HG02759 (cell line): ENCODE results near the gene TMEM114.
"Not testable (repeated sequence)": the region's sequence is repeated elsewhere in the genome, so short reads cannot be mapped to it uniquely, and the experiment has no call there.

Experiments used
- ATAC-seq: cut with Tn5 transposase; IDR thresholded peaks from one replicate; pipeline ENCODE4 v1.9.1; 2021; ENCODE audit warnings: mild to moderate bottlenecking, moderate library complexity; ENCODE audit not compliant: unreplicated experiment

The TMEM114 gene

DNA sequence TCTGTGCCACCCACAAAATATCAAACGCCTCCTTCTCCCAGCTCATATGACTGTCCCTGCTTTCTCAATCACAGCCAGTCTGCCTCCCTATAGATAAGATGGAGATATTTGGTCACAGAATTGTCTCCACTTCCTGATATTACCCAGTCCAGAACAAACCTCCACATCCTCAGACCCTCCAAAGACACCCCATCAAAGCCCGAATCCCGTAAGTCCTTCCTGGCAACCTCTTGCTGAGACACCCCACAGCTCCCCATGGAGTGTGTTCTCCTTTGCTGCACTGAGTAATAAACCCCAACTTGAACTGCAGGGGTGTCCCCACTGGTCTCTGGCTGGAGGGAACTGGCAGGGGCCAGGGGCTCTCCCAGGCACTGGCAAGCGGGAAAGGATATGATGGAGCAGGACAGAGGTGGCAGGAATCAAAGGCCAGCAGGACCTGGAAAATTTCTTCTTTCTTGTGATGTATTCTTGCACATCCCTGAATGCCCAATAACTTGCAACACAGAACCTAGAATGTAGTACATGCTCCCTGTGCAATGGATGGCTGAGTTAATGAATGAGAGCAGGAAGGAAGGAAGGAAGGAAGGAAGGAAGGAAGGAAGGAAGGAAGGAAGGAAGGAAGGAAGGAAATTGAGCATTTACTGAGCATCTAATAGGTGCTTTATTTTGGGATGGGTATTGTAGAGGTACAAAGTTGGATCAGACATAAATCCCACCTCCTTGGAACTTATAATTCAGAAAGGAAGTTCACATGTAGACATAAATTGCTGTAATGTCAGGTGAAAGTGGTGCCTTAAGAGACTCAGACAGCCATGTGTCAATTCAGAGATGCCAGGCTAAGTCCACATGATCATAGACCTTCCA, 13.9 kb downstream of the TMEM114 start:
- ATAC-seq: no peak

DNA sequence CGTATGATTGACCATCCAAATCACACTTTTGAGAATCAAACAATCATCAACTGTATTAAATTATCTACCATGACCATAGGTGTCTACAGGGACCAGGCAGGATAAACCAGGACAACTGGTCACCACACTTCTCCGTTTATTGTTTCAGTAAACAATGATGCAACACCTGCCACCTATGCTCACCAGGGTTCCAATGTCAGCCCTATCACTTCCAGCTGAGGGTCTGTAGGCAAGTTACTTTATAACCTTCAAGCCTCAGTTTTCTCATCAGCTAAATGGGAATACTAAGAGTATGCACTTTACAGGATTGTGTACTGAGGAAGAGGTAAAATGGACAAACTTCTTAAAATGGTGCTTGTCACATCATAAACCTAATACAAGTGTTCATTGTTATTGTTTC, 14.9 kb downstream of the TMEM114 start:
- no peak for ATAC-seq

DNA sequence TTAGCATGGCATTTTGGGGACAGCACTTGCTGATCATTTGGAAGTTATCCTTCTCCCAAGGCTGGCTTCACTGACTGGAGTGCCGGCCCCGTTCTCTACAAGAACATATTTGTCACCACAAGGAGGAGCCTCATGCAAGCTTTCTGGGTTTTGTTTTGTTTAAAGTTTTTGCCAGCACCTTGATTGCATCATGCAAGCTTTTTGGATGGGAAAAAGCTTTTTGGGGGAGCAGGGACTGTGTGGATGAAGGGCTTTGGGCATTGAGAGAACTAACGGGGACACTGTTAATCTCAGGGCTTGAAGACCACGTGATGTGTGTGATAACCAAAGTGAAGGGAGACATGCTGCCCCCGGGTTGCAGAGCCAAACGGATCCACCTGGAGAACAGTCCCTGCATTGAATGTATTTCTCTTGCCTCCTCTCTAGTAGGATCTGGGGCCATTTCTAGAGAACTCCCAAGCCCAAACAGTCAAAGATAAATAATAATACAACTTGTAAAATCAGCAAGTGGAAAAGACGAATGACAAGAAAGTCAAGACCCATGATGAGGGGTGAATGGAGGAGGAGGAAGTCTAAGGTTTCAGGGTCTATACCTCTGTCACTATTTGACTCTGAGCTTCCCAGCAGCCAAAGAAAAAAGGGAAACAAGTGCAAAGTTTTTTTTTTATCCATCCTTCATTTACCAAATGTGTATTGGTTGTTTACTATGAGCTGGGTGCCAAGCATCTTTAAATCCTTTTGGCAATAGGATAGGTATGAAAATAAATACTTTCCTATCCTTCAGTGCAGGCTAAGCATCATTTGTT, 17.2 kb downstream of the TMEM114 start:
- no peak for ATAC-seq

DNA sequence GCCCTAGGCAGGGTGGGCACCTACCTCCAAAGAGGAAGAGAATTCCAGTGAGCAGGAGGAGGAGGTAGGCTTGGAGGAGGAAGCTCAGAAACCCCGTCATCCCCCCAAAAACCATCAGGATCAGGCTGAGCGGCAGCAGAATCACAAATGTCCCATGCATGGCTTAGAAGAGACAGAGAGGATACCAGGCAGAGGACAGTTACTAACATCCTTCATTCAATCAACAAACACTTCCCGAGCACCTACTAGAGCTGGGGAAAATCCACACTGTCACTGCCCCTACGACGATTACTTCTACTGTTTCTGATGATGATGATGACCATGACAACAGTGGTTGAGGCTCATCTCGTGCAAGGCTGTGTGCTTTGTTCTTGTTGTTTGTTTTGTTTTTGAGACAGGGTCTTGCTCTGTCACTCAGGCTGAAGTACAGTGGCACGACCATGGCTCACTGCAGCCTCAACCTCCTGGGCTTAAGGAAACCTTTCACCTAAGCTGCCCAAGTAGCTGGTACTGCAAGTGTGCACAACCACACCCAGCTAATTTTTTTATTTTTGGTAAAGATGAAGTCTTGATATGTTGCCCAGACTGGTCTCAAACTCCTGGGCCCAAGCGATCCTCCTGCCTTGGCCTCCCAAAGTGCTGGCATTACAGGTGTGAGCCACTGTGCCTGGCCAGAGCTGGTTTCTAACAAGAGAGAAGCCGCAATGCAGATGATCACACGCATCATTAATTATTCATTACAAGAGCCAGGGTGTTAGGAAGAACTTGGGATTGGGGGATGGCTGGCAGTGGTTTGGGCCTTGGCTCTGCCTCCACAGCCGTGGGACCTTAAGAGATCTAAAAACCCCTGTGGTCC, 18.0 kb downstream of the TMEM114 start:
- no peak for ATAC-seq

DNA sequence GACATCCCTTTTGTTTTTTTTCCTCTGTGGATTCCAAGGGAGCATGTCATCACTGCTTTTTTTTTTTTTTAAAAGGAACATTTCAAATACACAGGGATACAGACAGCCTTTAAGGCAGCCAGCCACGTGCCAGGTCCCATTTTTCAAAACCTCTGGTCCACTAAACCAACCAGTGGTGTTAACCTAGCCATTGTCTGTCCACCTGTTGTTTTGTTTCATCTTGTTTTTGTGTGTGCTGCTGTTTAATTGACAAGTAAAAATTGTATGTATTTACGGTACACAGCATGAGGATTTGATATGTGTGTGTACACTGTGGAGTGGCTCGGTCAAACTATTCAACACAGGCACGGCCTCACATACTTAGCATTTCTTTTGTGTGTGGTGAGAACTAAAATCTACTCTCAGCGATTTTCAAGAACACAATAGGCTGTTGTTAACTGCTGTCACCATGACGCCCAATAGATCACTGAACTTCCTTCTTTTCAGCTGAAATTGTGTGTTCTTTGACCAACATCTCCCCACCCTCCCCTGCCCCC, 19.2 kb downstream of the TMEM114 start:
- ATAC-seq: no peak

DNA sequence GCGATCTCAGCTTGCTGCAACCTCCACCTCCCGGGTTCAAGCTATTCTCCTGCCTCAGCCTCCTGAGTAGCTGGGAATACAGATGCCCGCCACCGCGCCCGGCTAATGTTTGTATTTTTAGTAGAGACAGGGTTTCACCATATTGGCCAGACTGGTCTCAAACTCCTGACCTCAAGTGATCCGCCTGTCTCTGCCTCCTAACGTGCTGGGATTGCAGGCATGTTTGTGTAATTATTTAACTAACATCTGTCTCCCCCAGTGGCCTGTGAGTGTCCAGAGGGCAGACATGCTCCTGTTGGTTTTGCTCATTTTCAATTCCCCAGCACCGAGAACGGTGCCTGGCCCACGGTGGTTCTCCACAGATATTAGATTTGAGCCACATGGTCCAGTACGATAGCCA, 19.9 kb downstream of the TMEM114 start:
- not testable (repeated sequence) for ATAC-seq

DNA sequence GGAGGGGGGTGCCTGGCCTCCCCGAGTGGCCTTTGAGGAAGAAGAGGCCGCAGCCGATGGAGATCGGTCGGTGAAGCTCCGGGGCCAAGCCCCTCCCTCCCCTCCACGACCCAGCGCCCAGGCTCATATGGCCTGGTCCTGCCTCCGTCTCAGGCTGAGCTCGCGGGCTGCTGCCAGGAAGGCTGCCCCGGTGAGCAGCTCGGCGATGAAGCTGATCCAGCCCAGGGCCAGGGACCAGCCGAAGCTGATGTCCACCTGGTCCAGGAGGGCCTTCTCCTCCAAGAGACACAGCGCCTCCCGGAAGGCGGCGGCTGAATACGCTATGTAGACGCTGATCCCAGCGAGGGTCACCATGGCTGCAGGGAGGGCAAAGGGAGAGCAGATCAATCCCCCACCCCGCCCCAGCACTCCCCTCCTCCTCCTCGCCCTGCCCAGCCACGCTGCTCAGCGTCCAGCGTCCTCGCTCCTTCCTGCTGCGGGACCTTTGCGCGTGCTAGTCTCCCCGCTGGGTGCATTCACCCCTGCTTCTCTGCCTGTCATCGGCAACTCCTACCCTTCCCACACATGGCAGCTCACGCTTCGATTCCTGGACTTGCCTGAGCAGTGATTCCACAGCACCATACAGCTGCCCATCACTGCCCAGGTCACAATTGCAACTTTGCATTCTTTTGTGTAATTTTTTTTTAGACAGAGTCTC, 20.5 kb downstream of the TMEM114 start:
- no peak for ATAC-seq

DNA sequence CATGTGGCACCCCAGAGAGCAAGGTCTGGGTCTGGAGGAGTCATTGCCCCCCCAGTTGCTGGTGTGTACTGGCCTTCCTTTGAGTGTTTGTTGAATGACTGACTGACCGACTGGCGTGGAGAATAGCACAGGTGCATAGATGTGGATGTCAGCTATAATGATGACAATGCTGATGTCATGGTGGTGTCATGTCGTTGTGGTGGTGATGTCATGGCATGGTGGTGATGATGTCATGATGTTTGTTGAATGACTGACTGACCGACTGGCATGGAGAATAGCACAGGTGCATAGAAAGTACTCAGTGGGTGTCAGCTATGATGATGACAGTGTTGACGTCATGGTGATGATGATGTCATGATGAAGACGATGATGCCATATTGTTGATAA, 22.1 kb downstream of the TMEM114 start:
- no peak for ATAC-seq

DNA sequence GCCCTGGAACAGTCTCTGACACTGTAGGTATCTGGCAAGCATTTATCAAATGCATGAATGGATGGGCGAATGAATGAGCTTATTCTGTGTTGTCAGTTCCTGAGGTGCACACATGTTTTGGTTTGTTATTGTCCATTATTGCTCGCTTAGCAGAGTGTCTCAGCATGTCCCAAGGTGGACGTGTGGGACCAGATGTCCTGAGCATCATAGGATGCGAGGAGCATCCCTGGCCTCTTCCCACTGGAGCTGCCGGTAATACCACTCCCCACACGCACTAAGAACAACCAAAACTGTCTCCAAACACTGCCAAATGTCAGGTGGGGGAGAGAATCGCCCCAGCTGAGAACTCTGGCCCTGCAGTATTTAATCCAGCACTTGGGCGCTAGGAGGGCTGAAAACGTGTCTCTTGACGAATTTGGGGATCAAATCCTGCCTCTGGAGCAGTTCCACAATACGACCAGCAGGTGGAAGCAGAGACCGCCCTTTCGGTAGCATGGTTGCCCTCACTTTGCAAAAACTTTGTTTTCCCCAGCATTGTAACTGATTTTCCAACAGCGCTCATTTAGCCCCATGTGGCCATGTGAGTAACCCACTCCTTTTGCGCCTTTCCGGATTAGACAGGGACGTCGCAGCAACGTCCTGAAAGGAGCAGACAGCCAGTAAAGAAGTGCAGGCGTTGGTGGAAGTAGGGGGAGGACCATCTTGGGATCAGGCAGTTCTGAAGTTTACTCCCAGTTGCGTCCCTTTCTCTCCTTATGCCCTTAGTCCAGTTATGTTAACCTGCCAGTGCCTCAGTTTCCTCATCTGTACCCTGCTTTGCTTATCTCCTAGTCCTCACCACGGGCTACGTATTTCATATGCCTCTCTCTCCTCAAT, 22.7 kb downstream of the TMEM114 start:
- ATAC-seq: peak; percentile 88

DNA sequence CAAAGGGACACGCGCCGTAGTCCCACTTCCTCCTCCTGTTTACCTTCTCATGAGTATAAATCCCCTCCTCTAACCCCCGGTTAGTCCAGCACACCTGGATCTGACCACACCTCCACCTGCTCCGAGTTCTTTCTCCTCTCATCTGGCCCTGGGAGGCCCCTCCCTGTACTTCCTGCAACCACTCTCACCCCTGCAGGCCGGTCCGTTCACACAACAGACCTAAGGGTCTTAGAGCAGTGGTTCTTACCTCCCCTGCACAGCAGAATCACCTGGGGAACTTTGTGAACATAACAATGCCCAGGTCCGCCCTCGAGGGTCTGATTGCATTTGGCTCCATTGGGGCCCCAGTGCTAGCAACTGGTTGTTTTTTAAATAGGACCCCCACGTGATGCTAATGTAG, 24.8 kb downstream of the TMEM114 start:
- ATAC-seq: no peak

DNA sequence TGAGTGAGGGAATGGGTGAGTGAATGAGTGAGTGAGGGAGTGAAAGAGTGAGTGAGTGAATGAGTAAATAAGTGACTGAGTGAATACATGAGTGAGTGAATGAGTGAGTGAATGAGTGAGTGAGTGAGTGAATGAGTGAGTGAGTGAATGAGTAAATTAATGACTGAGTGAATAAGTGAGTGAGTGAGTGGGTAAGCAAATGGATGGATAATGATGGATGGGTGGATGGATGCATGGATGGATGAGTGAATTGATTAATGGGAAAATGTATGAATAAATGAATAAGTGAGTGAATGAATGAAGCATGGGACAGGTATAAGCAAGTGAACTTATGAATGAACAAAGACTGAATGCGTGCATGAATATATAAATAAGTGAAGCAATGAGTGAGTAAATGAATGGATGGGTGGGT, 25.4 kb downstream of the TMEM114 start:
- ATAC-seq: no peak

DNA sequence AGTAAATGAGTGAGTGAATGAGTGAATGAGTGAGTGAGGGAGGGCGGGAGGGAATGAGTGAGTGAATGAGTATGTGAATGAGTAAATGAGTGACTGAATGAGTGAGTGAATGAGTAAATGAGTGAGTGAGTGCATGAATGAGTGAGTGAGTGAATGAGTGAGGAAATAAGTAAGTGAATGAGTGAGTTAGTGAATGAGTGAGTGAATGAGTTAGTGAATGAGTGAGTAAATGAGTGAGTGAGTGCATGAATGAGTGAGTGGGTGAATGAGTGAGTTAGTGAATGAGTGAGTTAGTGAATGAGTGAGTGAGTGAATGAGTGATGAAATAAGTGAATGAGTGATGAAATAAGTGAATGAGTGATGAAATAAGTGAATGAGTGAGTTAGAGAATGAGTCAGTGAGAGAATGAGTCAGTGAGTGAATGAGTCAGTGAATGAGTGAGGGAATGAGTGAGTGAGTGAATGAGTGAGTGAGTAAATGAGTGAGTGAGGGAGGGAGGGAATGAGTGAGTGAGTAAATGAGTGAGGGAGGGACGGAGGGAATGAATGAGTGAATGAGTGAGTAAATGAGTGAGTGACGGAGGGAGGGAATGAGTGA, 26.3 kb downstream of the TMEM114 start:
- ATAC-seq: not testable (repeated sequence)

DNA sequence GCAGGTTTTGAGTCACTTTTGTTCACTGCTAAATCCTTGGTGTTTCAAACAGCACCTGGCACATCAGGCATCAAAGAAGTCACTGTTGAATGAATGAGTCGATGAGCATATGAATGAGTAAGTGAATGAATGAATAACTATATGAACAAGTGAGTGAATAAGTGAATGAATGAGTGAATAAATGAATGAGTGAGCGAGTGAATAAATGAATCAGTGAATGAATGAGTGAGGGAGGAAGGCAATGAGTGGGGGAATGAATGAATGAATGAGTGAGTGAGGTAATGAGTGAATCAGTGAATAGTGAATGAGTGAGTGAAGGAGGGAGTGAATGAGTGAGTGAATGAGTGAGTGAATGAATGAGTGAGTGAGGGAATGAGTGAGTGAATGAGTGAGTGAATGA, 28.8 kb downstream of the TMEM114 start:
- no peak for ATAC-seq

DNA sequence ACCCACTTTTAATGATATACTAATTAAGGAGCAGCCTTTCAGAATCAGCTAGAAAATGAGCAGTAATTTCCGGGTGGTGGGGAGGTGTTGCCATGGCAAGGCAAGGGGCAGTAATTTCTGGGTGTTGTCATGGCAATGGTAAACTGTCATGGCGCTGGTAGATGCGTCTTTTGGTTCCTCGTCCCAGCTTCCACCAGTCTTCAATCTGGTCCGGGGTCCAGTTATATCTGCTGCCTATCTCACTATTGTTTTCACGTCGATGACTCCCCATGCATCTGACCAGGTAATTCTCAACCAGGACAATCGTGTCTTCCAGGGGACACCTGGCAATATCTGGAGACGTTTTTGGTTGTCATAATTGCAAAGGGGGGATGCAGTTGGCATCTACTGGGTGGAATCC, 34.9 kb downstream of the TMEM114 start:
- ATAC-seq: no peak

DNA sequence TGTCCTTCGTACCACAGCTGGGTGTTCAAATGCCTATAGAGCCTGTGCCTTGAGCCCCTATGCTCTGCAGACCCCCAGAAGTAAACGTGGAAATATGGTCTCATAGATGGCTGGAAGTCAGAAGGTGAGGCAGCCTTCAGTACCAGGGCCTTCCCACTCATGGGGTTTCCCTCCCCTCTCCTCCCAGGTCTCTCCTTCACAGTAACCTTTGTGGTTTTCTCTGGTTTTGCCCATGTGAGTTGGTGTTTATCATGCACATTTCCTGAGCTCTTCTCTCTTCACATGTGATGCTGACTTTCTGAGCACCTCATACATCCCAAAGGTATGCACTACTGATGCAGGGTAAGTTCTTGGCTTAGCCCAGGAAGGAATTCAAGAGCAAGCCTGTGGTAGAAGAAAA, 35.4 kb downstream of the TMEM114 start:
- ATAC-seq: no peak

DNA sequence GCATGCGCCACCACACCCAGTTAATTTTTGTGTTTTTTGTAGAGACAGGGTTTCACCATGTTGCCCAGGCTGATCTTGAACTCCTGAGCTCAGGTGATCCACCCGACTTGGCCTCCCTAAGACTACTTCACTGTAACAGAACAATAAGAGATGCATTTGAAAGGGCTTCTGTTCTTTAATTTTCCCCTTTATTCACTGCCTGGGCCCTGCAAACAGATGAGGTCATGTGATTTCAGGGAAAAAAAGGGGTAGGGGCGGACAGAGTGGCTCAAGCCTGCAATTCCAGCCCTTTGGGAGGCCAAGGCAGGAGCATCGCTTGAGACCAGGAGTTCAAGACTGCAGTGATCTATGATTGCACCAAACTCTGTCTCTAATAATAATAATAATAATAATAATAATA, 36.3 kb downstream of the TMEM114 start:
- ATAC-seq: no peak

DNA sequence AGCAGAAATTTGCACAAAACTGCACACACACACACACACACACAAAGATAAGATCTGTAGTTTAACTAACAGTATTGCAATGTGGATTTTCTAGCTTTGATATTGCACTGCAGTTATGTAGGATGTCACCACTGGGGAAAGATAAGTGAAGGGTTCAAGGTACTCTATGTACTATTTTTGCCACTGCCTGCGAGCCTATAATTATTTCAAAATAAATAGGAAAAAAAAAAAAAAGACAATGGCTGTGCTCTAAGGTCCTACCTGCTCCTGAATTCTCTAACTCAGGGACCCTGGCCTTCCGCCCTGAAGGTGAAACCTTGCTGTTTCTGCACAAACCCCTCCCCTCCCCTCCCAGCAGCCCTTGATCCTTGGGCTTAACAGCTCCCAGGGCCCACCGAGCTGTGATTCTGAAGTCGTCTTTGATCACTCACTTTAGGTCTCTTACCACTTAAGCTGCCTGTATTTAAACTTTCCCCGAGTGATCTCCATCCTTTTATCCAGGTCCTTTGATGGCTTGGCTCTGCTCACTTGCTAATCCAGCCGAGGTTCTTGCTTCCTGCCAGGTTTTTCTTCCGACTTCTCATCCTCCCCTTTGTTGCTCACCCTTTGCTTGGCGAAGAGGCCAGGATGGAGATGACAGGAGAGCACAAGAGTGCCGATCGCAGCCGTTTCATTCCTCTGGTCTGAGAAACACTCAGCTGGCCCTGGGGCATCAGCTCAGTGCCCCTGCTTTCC, 37.7 kb downstream of the TMEM114 start:
- no peak for ATAC-seq
